ENCODE results near the gene FCHSD2. TPM values are rescaled to one million over a fixed set of nuclear protein-coding genes. Genes with fewer than 3 reads are reported as not detected.

The FCHSD2 gene
- total and polyA plus RNA-seq, 9 donors = 18.6 to 68.5 (median 53.8) TPM

DNA sequence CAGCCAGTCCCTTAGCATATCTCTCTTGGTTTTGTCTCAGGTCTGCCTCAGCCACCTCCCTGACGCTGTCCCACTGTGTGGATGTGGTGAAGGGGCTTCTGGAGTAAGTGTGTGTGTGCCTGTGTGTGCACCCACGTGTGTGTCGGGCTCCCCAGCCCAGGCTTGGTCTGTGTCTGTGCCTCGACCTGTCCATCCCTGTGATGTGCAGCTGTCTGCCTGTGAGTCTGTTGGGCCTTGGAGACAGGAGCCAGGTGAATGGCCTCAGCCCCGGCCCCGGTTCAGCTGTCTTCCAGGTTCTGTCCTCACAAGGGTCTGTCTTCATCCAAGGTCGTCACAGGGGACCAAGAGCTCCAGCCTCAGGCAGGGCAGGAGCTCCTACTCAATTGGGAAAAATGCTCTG lies 318.1 kb downstream of the FCHSD2 start:
- no peak for TF ChIP-seq EP300 (IDR thresholded peaks at IDR 0.05)
- TF ChIP-seq, protein P1, sequence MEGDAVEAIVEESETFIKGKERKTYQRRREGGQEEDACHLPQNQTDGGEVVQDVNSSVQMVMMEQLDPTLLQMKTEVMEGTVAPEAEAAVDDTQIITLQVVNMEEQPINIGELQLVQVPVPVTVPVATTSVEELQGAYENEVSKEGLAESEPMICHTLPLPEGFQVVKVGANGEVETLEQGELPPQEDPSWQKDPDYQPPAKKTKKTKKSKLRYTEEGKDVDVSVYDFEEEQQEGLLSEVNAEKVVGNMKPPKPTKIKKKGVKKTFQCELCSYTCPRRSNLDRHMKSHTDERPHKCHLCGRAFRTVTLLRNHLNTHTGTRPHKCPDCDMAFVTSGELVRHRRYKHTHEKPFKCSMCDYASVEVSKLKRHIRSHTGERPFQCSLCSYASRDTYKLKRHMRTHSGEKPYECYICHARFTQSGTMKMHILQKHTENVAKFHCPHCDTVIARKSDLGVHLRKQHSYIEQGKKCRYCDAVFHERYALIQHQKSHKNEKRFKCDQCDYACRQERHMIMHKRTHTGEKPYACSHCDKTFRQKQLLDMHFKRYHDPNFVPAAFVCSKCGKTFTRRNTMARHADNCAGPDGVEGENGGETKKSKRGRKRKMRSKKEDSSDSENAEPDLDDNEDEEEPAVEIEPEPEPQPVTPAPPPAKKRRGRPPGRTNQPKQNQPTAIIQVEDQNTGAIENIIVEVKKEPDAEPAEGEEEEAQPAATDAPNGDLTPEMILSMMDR (IDR thresholded peaks at IDR 0.05) = no peak
- TF ChIP-seq POLR2A (IDR thresholded peaks at IDR 0.05) = no peak
- Histone ChIP-seq H3K27ac (no peak overlapping the region), H3K9me3 (no peaks in the 10 kb centered on the region), H3K27me3 (no peaks in the 10 kb centered on the region), H3K4me1 (ENCODE audit: insufficient read depth) (peaks cover 7% of the 10 kb centered on the region), H3K36me3 (no peaks in the 10 kb centered on the region), H3K4me3 (no peak overlapping the region)
- intact Hi-C loops (cut with DNase I) = no loop called here
- WGBS, 3 donors = 72 to 82% (median 73%) methylated on average over 7 of the region's 7 CpGs
- peak in 1 of 5 donors; percentile 30 for DNase-seq

DNA sequence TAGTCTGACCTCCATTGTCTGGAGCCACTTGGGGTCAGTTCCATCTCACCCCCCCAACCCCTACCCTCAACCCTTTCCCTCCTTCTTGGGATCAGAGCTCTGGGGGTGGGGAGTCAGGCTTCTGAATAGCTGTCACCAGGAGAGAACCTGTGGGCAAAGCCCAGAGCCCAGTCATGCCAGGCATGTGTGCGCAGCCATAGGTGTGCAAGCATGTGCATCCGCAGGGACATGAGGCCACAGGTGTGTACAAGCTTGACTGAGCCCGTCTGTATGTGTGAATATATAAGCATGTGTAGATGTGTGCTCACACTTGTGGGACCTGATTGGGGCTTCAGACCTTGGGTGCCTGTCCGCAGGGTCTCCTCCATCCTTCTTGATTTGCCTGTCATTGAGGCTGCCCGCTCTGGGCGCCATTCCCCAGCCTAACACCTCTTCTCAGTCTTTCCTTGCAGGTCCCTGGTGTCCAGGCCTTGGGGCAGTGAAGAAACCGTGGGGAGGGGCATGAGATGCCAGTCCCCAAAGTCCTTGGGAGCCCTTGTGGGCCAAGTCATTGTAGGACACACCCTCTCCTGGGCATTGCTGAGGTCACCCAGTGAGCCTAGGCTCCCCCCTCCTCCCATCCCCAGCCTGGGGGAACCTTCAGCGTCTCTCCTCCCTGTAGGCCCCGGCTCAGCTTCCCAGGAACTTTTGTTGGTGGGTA lies 318.9 kb downstream of the FCHSD2 start:
- H3K4me3 ChIP-seq = no peak overlapping the region
- peaks cover 7% of the 10 kb centered on the region for H3K4me1 ChIP-seq (ENCODE audit: insufficient read depth)
- H3K36me3 ChIP-seq = no peaks in the 10 kb centered on the region
- DNase-seq = peak in 4 of 5 donors; percentile 33 to 47 (median 40)
- intact Hi-C loops (cut with DNase I) = no loop called here
- TF ChIP-seq, protein P1 (IDR thresholded peaks at IDR 0.05) = no peak
- TF ChIP-seq EP300 (IDR thresholded peaks at IDR 0.05) (no peak), POLR2A (IDR thresholded peaks at IDR 0.05) (no peak)
- peak overlapping the region in 1 of 2 donors; percentile 45 for H3K27ac ChIP-seq
- 89 to 92% (median 89%) methylated on average over 9 of the region's 9 CpGs for WGBS, 3 donors
- no peaks in the 10 kb centered on the region for H3K27me3 ChIP-seq
- H3K9me3 ChIP-seq = no peaks in the 10 kb centered on the region

DNA sequence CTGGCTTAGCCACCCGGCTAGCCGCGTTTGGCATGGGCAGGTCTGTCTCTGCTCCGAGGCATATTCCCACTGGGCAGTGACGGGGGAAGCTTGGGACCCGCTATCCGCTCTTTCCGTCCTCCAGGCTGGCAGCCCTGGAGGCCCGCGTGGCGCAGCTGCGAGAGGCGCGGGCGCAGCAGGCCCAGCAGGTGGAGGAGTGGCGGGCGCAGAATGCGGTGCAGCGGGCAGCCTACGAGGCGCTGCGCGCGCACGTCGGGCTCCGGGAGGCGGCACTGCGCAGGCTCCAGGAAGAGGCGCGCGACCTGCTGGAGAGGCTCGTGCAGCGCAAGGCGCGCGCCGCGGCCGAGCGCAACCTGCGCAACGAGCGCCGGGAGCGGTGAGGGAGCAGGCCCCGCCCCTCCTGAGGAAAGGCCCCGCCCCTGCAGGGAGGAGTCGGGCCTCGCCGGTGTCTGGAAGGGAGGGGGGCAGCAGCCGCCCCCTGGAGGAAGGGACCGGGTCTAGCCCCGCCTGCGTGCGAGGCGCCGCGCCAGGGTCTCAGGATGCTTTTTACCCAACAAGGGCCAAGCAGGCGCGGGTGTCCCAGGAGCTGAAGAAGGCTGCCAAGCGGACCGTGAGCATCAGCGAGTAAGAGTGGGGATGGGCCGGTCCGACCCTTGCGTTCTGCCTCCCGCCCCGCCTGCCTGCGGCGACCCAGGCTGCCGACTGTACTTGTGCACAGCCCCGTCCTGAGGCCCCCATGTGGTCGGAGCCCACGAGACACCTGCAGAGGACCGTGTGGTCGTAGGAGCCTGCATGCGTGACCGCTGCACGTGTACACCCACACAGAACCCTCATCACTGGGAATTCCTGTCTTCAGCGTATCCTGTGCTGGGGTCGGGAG lies 320.0 kb downstream of the FCHSD2 start:
- Histone ChIP-seq H3K4me3 (peak overlapping the region; percentile 41), H3K27me3 (no peaks in the 10 kb centered on the region), H3K9me3 (no peaks in the 10 kb centered on the region), H3K36me3 (no peaks in the 10 kb centered on the region), H3K4me1 (ENCODE audit: insufficient read depth) (peaks cover 5% of the 10 kb centered on the region), H3K27ac (peak overlapping the region; percentile 5 to 76)
- WGBS, 3 donors = 4 to 5% (median 5%) methylated on average over 44 to 82 of the region's 82 CpGs
- intact Hi-C loops (cut with DNase I) = no loop called here
- peak; percentile 92 to 97 (median 95) for DNase-seq
- no peak for TF ChIP-seq POLR2A (IDR thresholded peaks at IDR 0.05)
- TF ChIP-seq, protein P1 (IDR thresholded peaks at IDR 0.05) = peak; percentile 26 to 75 (median 65)

DNA sequence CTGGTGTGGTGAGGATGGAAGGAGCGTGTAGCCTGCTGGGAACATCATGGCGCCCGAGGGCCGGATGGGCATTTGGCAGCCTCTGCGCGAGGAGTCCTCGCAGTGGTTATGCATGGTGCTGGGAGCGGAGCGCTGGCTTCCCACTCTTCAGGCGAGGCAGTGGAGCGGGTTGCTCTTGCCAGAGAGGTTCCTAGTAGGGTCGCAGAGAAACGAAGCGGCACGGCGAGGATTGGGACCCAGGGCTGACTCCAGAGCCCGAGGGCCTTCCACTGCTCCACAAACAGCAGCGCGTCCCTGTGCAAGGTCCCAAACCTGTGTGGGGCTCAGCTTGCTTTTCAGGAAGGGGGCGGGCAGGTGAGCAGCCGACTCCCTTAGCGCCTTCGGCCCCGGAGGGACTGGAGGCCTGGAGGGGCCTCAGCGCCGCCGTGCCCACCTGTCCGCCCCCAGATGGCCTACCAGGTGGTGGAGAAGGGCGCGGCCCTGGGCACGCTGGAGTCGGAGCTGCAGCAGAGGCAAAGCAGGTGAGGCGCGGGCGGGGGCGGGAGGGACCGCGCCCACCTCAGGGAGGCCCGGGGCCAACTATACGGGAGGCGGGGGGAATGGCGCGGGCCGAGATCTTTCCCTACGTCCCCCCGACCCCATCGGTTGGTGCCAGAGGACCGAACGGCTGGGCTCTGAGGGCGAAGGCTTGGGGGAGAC lies 320.7 kb downstream of the FCHSD2 start:
- H3K4me1 ChIP-seq (ENCODE audit: insufficient read depth) = peaks cover 5% of the 10 kb centered on the region
- H3K27me3 ChIP-seq = no peaks in the 10 kb centered on the region
- WGBS, 3 donors = 29 to 57% (median 36%) methylated on average over 34 to 50 of the region's 50 CpGs
- no peaks in the 10 kb centered on the region for H3K36me3 ChIP-seq
- H3K9me3 ChIP-seq = no peaks in the 10 kb centered on the region
- intact Hi-C loops (cut with DNase I) = no loop called here
- no peak for TF ChIP-seq POLR2A (IDR thresholded peaks at IDR 0.05)
- TF ChIP-seq EP300 (IDR thresholded peaks at IDR 0.05) = no peak
- TF ChIP-seq, protein P1 (IDR thresholded peaks at IDR 0.05) = no peak
- H3K27ac ChIP-seq = peak overlapping the region; percentile 5 to 76
- H3K4me3 ChIP-seq = peak overlapping the region; percentile 41
- DNase-seq = peak in 3 of 5 donors; percentile 19 to 55 (median 49)
